SH-SY5Y (cell line): ENCODE results near the gene SDHA.

Experiments
- GATA2 ChIP-seq: IDR thresholded peaks from 2 replicates; pipeline ENCODE4 v1.6.1; 2011; ENCODE audit warnings: mild to moderate bottlenecking, low read depth, low read length
- GATA3 ChIP-seq: IDR thresholded peaks from 2 replicates; pipeline ENCODE4 v1.6.1; 2011; ENCODE audit warnings: low read depth, mild to moderate bottlenecking, low read length, moderate library complexity

DNA sequence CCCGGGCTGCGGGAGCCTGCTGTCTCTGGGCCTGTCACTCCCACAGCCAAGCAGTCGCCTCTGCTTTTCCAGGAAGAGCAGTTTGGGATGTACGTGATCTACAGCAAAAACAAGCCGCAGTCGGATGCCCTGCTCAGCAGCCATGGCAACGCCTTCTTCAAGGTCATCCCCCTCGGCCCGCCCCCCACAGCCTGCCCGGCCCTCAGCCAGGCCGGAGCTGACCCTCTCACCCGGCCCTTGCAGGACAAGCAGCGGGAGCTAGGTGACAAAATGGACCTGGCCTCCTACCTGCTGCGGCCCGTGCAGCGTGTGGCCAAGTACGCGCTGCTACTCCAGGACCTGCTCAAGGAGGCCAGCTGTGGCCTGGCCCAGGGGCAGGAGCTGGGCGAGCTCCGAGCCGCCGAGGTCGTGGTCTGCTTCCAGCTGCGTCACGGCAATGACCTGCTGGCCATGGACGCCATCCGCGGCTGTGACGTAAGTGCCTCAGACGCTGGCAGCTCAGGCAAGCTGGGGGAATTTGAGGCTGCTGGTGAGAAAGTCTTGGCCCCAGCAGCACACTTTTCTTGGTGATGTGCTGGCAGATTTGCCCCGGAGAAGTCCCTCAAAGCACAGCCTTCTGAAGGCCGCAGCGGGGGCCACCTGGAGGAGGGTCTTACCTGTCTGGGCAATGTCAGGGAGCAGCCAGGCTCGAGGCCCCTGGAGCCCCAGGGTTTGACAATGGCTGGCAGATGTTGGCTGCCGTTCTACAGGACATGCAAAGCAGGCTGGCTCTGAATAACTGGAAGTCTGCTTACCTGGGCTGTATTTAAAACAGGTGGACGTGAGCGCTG lies 46.9 kb upstream of the SDHA start:
- TF ChIP-seq GATA3 (no peak), GATA2 (no peak)
